K562 (cell line): Measurements from ENCODE around the gene FNBP1. TPM values are rescaled to one million over a fixed set of nuclear protein-coding genes. Genes with fewer than 3 reads are reported as not detected.

Experiments used
- ATF1 ChIP-seq, 2 experiments: fragments of 450-650 bp in 1 of 2; IDR thresholded peaks; 2 replicates each; pipeline ENCODE4 v1.6.1; 2016; ENCODE audit warnings: missing compliant biosample characterization in 1 of 2, missing genetic modification characterization in 1 of 2
- CTCF ChIP-seq, 3 experiments: IDR thresholded peaks in 2 of 3; conservative IDR thresholded peaks in 1 of 3; 2 replicates each; pipeline ENCODE4 v1.5.1; 2011 to 2012; ENCODE audit warnings: low read length in 3 of 3, mild to moderate bottlenecking in 3 of 3, control low read depth in 2 of 3, improper control_type of control experiment in 1 of 3, inconsistent platforms in 1 of 3, low read depth in 1 of 3, mixed read lengths in 1 of 3, moderate library complexity in 1 of 3; ENCODE audit not compliant: insufficient read depth in 2 of 3
- E2F5 ChIP-seq: sonication (generic); formaldehyde crosslinking; IDR thresholded peaks from 2 replicates; pipeline ENCODE4 v1.8.0; 2022; ENCODE audit warnings: mild to moderate bottlenecking, missing genetic modification reagents
- E4F1 ChIP-seq: fragments of 250-450 bp; sonication (Bioruptor Pico); IDR thresholded peaks from 2 replicates; pipeline ENCODE4 v1.5.0; 2021; ENCODE audit warnings: mild to moderate bottlenecking, borderline replicate concordance
- ELF2 ChIP-seq: fragments of 250-450 bp; sonication (Bioruptor Pico); IDR thresholded peaks from 2 replicates; pipeline ENCODE4 v1.5.0; 2021; ENCODE audit warnings: mild to moderate bottlenecking
- EP400 ChIP-seq: fragments of 450-650 bp; IDR thresholded peaks from 2 replicates; pipeline ENCODE4 v1.6.1; 2017; ENCODE audit warnings: antibody characterized with exemption, mild to moderate bottlenecking, moderate library complexity
- FOXO4 ChIP-seq: fragments of 450-650 bp; formaldehyde crosslinking; IDR thresholded peaks from 2 replicates; pipeline ENCODE4 v1.4.0; 2020; ENCODE audit warnings: mild to moderate bottlenecking, moderate library complexity
- MCM2 ChIP-seq: fragments of 450-650 bp; IDR thresholded peaks from 2 replicates; pipeline ENCODE4 v1.6.1; 2017; ENCODE audit warnings: low read depth, mild to moderate bottlenecking
- MYC ChIP-seq, 2 experiments: fragments of 250-450 bp in 1 of 2; sonication (Bioruptor Pico) in 1 of 2; IDR thresholded peaks; 2 replicates each; pipeline versions ENCODE4 v1.5.1 to v1.6.1; 2012 to 2021; ENCODE audit warnings: low read depth in 2 of 2, borderline replicate concordance in 1 of 2, improper control_type of control experiment in 1 of 2, low read length in 1 of 2, mild to moderate bottlenecking in 1 of 2, moderate library complexity in 1 of 2
- NONO ChIP-seq, 2 experiments: fragments of 200-400 bp in 1 of 2; fragments of 450-650 bp in 1 of 2; formaldehyde crosslinking in 1 of 2; IDR thresholded peaks; 2 replicates each; pipeline ENCODE4 v1.6.1; 2017; ENCODE audit warnings: low read depth in 2 of 2, mild to moderate bottlenecking in 2 of 2, moderate library complexity in 2 of 2, low read length in 1 of 2
- RBM39 ChIP-seq: fragments of 200-400 bp; formaldehyde crosslinking; optimal IDR thresholded peaks from 2 replicates; pipeline ENCODE3; 2018; ENCODE audit warnings: low read depth, low read length
- SLC30A9 ChIP-seq: fragments of 250-450 bp; sonication (Bioruptor Pico); IDR thresholded peaks from 2 replicates; pipeline ENCODE4 v1.8.0; 2022; ENCODE audit warnings: mild to moderate bottlenecking, moderate library complexity
- SMARCC2 ChIP-seq: fragments of 450-650 bp; IDR thresholded peaks from 2 replicates; pipeline ENCODE4 v1.6.1; 2017; ENCODE audit warnings: antibody characterized with exemption, moderate library complexity, mild to moderate bottlenecking, low read depth
- TBP ChIP-seq: optimal IDR thresholded peaks from 2 replicates; pipeline ENCODE3; 2011; ENCODE audit warnings: low read depth, low read length, improper control_type of control experiment
- TRIM28 ChIP-seq: fragments of 450-650 bp; IDR thresholded peaks from 2 replicates; pipeline ENCODE4 v1.6.1; 2017
- ZKSCAN1 ChIP-seq: fragments of 150-350 bp; IDR thresholded peaks from 2 replicates; pipeline ENCODE4 v1.6.1; 2016; ENCODE audit warnings: low read depth, low read length
- polyA plus RNA-seq, 8 experiments: library from polyadenylated mRNA; depleted of rRNA in 4 of 8; stranded (reverse) in 5 of 8; unstranded in 3 of 8; fragments of >200 nt; fragmentation: Nextera tagmentation in 2 of 8; fragmentation: Illumina TruSeq in 1 of 8; extraction: Ambion mirVana in 2 of 8; extraction: Trizol in 1 of 8; gene quantifications; 2 replicates each; pipeline versions ENCODE4 v1.2.1 to v1.2.3, GENCODE V29; 2011 to 2014; ENCODE audit warnings: inconsistent platforms in 1 of 8, missing spikeins in 1 of 8
- total RNA-seq, 7 experiments: library from RNA; depleted of rRNA in 6 of 7; stranded (reverse); fragments of >200 nt in 6 of 7; fragmentation: Illumina TruSeq in 2 of 7; extraction: Trizol in 2 of 7; gene quantifications; 2 replicates each; pipeline versions ENCODE4 v1.2.1 to v1.2.3, GENCODE V29; 2011 to 2021; ENCODE audit warnings: low replicate concordance in 1 of 7
- TF ChIP-seq, protein P1 (sequence below): fragments of 250-450 bp; sonication (Bioruptor Pico); IDR thresholded peaks from 2 replicates; pipeline ENCODE4 v1.5.1; 2021; ENCODE audit warnings: mild to moderate bottlenecking
- TF ChIP-seq, protein P2 (sequence below): fragments of 250-450 bp; sonication (Bioruptor Pico); IDR thresholded peaks from 2 replicates; pipeline ENCODE4 v1.8.0; 2021; ENCODE audit warnings: moderate library complexity, mild to moderate bottlenecking, inconsistent platforms

Gene FNBP1
- total and polyA plus RNA-seq, 9 of the 15 experiments (the other 6 are each of a cell fraction or from before 2014, with no cell fraction given): 1.8 to 14.9 (median 7.6) TPM

DNA sequence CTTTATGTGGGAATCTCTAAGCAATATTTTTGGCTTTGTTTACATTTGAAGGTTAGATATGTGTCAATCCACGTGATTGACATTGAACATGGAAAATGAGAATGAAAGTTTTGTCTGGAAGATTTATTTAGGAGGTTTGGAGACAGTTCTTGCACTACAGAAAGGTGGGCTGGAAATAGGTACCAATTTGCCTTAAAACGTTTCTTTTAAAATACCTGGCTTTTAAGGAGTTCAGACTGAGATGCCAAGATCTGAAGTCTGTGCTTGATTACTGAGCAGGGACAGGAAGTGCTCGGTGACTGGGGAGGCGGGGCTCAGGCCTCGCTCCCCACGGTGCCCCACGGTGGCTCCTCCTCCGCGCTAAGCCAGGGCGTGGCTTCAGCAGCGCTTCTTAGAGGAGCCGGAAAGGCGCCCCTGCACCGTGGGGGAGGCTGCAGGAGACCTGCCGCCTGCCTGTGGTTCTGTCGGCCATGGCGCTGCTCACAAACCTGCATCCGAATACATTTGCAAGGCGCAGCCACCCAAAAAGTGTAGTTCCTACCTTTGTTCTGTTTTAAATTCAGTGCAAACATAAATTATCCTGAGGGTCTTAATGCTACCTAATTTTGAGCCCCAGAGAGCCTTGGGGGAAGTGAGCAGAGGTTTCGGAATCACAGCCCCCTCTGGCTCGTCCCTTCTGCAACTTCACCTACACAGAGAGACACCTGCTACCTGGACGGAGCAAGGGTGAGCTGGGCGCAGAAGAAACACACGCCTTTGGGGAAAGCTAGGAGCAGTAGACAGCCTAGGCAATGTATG is 158.6 kb downstream of the FNBP1 start (continued):
- no peak for TF ChIP-seq E4F1 (CRISPR knock-in tag)
- peak; percentile 68 for TF ChIP-seq MYC (IDR thresholded peaks at IDR 0.05; ENCODE audit: low read depth, low read length)
- no peak; the same call in 1 of the 2 replicates for TF ChIP-seq MYC (CRISPR knock-in tag; IDR thresholded peaks at IDR 0.05; ENCODE audit: borderline replicate concordance, low read depth)
- no peak for TF ChIP-seq ATF1 (CRISPR knock-in tag; IDR thresholded peaks at IDR 0.05)
- no peak for TF ChIP-seq ATF1 (tag; IDR thresholded peaks at IDR 0.05)
- no peak for TF ChIP-seq NONO (IDR thresholded peaks at IDR 0.05; ENCODE audit: low read depth in 2 of 2, low read length in 1 of 2)
- no peak for TF ChIP-seq E2F5 (CRISPR knock-in tag)
- no peak for TF ChIP-seq RBM39
- TF ChIP-seq, protein P1, sequence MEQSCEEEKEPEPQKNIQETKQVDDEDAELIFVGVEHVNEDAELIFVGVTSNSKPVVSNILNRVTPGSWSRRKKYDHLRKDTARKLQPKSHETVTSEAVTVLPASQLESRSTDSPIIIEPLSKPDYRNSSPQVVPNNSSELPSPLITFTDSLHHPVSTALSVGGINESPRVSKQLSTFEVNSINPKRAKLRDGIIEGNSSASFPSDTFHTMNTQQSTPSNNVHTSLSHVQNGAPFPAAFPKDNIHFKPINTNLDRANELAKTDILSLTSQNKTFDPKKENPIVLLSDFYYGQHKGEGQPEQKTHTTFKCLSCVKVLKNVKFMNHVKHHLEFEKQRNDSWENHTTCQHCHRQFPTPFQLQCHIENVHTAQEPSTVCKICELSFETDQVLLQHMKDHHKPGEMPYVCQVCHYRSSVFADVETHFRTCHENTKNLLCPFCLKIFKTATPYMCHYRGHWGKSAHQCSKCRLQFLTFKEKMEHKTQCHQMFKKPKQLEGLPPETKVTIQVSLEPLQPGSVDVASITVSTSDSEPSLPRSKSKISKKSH (CRISPR knock-in tag): no peak
- no peak for TF ChIP-seq TRIM28
- no peak for TF ChIP-seq SMARCC2
- TF ChIP-seq, protein P2, sequence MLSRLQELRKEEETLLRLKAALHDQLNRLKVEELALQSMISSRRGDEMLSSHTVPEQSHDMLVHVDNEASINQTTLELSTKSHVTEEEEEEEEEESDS (CRISPR knock-in tag): no peak
- TF ChIP-seq EP400: no peak
- TF ChIP-seq MCM2: no peak
- peak in 1 of 3 experiments; percentile 58; a peak in 3 of 6 replicates for TF ChIP-seq CTCF (IDR thresholded peaks at IDR 0.05 in 2 of 3, conservative IDR thresholded peaks at IDR 0.05 in 1 of 3; ENCODE audit: insufficient read depth in 2 of 3, low read depth in 1 of 3, low read length in 3 of 3)
- TF ChIP-seq ELF2 (CRISPR knock-in tag): no peak
- TF ChIP-seq SLC30A9 (CRISPR knock-in tag): no peak
- TF ChIP-seq FOXO4 (CRISPR knock-in tag): peak; percentile 61; the same call in 1 of the 2 replicates
- TF ChIP-seq TBP: peak; percentile 88
- TF ChIP-seq ZKSCAN1: no peak
